ENCODE results near the gene RSBN1L.

- TF ChIP-seq CTCF (conservative IDR thresholded peaks at IDR 0.05; ENCODE audit: low read length) (no peak), EZH2phosphoT487 (IDR thresholded peaks at IDR 0.05; ENCODE audit: borderline replicate concordance) (no peak)
Observed at GRCh38 chr7:77658928-77659327, 37.3 kb upstream of the RSBN1L start.
